Measurements from ENCODE around the gene ALB.

DNA sequence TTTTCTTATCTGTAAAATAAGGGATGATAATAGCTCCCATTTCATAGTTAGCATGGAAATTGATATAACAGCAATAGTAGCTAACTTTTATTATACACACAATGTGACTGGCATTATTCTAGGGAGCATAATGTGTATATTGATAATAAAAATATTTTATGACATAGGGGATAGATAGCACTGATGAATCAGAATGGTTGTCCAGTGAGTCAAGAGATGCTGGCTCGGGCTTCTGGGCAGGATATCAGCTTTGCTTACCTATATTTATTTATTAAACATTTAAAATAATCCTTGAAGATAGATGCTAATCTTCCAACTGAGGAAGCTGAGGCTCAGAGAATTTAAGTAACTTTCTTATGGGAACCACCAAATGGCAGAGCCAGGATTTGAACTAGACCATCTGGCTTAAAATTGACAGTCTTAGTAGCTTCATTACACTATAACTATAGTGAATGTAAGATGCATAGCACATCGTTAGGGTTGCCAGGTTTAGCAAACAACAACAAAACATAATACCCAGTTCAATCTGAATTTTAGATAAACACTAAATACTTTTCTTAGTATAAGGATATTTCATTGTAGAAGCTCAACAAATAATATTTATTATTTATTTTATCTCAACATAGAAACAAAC lies 34.6 kb downstream of the ALB start:
- TF ChIP-seq, protein P1, sequence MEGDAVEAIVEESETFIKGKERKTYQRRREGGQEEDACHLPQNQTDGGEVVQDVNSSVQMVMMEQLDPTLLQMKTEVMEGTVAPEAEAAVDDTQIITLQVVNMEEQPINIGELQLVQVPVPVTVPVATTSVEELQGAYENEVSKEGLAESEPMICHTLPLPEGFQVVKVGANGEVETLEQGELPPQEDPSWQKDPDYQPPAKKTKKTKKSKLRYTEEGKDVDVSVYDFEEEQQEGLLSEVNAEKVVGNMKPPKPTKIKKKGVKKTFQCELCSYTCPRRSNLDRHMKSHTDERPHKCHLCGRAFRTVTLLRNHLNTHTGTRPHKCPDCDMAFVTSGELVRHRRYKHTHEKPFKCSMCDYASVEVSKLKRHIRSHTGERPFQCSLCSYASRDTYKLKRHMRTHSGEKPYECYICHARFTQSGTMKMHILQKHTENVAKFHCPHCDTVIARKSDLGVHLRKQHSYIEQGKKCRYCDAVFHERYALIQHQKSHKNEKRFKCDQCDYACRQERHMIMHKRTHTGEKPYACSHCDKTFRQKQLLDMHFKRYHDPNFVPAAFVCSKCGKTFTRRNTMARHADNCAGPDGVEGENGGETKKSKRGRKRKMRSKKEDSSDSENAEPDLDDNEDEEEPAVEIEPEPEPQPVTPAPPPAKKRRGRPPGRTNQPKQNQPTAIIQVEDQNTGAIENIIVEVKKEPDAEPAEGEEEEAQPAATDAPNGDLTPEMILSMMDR (IDR thresholded peaks at IDR 0.05): no peak
- TF ChIP-seq EP300 (IDR thresholded peaks at IDR 0.05): no peak

Data from esophagus muscularis mucosa (tissue), 3 donors.